HepG2 (cell line): ENCODE data around the gene TAF3. TPM values are rescaled to one million over a fixed set of nuclear protein-coding genes. Genes with fewer than 3 reads are reported as not detected.

Experiments
- GATAD2A ChIP-seq: IDR thresholded peaks from 2 replicates; pipeline ENCODE4 v1.6.1; 2016
- HOXD1 ChIP-seq: sonication (generic); formaldehyde crosslinking; IDR thresholded peaks from 2 replicates; pipeline ENCODE4 v1.5.0; 2020; ENCODE audit warnings: missing genetic modification reagents
- KLF15 ChIP-seq: sonication (generic); formaldehyde crosslinking; IDR thresholded peaks from 2 replicates; pipeline ENCODE4 v1.8.1; 2023; ENCODE audit warnings: borderline replicate concordance, mild to moderate bottlenecking, inconsistent platforms, missing genetic modification reagents, mixed read lengths
- MAFK ChIP-seq, 2 experiments: IDR thresholded peaks in 1 of 2; conservative IDR thresholded peaks in 1 of 2; 2 replicates each; pipeline ENCODE4 v1.6.1; 2011; ENCODE audit warnings: improper control_type of control experiment in 2 of 2, low read length in 2 of 2
- MLXIP ChIP-seq: sonication (generic); formaldehyde crosslinking; IDR thresholded peaks from 2 replicates; pipeline ENCODE4 v1.9.0; 2021; ENCODE audit warnings: missing genetic modification reagents, borderline replicate concordance
- NFE2 ChIP-seq: sonication (generic); formaldehyde crosslinking; IDR thresholded peaks from 2 replicates; pipeline ENCODE4 v1.4.0; 2020; ENCODE audit warnings: missing genetic modification reagents
- TARDBP ChIP-seq: sonication (generic); formaldehyde crosslinking; IDR thresholded peaks from 2 replicates; pipeline ENCODE4 v1.8.0; 2022; ENCODE audit warnings: mild to moderate bottlenecking, missing genetic modification reagents
- ZBTB20 ChIP-seq: sonication (generic); formaldehyde crosslinking; IDR thresholded peaks from 2 replicates; pipeline ENCODE4 v1.8.1; 2023; ENCODE audit warnings: missing genetic modification reagents, low read depth, mild to moderate bottlenecking, borderline replicate concordance
- ZMYM4 ChIP-seq: sonication (generic); formaldehyde crosslinking; IDR thresholded peaks from 2 replicates; pipeline ENCODE4 v1.8.1; 2023; ENCODE audit warnings: mild to moderate bottlenecking, missing genetic modification reagents
- ZNF652 ChIP-seq: IDR thresholded peaks from 2 replicates; pipeline ENCODE4 v1.6.1; 2016; ENCODE audit warnings: low read depth, borderline replicate concordance
- ZNF878 ChIP-seq: sonication (generic); formaldehyde crosslinking; IDR thresholded peaks from 2 replicates; pipeline ENCODE4 v1.8.1; 2023; ENCODE audit warnings: mild to moderate bottlenecking, missing genetic modification reagents, moderate library complexity
- polyA plus RNA-seq, 8 experiments: library from polyadenylated mRNA; depleted of rRNA in 3 of 8; stranded (reverse) in 7 of 8; unstranded in 1 of 8; fragments of >200 nt; fragmentation: Illumina TruSeq in 4 of 8; extraction: Trizol in 4 of 8; gene quantifications; 2 replicates each; pipeline versions ENCODE4 v1.2.1 to v1.2.3, GENCODE V29; 2011 to 2016; ENCODE audit warnings: low read depth in 4 of 8, missing spikeins in 1 of 8, mixed read lengths in 1 of 8; ENCODE audit not compliant: insufficient read depth in 1 of 8
- total RNA-seq, 5 experiments: library from RNA; depleted of rRNA; stranded (reverse); fragments of >200 nt; fragmentation: Illumina TruSeq; extraction: Trizol; gene quantifications; 2 replicates each; pipeline ENCODE4 v1.2.3, GENCODE V29; 2016; ENCODE audit warnings: low read depth in 1 of 5
- TF ChIP-seq, protein P1 (sequence below): sonication (generic); formaldehyde crosslinking; IDR thresholded peaks from 2 replicates; pipeline ENCODE4 v1.9.0; 2021; ENCODE audit warnings: mild to moderate bottlenecking, missing genetic modification reagents
- TF ChIP-seq, protein P2 (sequence below): sonication (generic); formaldehyde crosslinking; IDR thresholded peaks from 2 replicates; pipeline ENCODE4 v1.4.0; 2020; ENCODE audit warnings: missing genetic modification reagents, borderline replicate concordance

The TAF3 gene
- total and polyA plus RNA-seq, 2 of the 13 experiments (the other 11 are each of a cell fraction or from before 2014, with no cell fraction given) = 1.7 to 2.9 TPM

GRCh38 chr10:7932301-7933036 is 114.2 kb downstream of the TAF3 start (continued):
- TF ChIP-seq, protein P1, sequence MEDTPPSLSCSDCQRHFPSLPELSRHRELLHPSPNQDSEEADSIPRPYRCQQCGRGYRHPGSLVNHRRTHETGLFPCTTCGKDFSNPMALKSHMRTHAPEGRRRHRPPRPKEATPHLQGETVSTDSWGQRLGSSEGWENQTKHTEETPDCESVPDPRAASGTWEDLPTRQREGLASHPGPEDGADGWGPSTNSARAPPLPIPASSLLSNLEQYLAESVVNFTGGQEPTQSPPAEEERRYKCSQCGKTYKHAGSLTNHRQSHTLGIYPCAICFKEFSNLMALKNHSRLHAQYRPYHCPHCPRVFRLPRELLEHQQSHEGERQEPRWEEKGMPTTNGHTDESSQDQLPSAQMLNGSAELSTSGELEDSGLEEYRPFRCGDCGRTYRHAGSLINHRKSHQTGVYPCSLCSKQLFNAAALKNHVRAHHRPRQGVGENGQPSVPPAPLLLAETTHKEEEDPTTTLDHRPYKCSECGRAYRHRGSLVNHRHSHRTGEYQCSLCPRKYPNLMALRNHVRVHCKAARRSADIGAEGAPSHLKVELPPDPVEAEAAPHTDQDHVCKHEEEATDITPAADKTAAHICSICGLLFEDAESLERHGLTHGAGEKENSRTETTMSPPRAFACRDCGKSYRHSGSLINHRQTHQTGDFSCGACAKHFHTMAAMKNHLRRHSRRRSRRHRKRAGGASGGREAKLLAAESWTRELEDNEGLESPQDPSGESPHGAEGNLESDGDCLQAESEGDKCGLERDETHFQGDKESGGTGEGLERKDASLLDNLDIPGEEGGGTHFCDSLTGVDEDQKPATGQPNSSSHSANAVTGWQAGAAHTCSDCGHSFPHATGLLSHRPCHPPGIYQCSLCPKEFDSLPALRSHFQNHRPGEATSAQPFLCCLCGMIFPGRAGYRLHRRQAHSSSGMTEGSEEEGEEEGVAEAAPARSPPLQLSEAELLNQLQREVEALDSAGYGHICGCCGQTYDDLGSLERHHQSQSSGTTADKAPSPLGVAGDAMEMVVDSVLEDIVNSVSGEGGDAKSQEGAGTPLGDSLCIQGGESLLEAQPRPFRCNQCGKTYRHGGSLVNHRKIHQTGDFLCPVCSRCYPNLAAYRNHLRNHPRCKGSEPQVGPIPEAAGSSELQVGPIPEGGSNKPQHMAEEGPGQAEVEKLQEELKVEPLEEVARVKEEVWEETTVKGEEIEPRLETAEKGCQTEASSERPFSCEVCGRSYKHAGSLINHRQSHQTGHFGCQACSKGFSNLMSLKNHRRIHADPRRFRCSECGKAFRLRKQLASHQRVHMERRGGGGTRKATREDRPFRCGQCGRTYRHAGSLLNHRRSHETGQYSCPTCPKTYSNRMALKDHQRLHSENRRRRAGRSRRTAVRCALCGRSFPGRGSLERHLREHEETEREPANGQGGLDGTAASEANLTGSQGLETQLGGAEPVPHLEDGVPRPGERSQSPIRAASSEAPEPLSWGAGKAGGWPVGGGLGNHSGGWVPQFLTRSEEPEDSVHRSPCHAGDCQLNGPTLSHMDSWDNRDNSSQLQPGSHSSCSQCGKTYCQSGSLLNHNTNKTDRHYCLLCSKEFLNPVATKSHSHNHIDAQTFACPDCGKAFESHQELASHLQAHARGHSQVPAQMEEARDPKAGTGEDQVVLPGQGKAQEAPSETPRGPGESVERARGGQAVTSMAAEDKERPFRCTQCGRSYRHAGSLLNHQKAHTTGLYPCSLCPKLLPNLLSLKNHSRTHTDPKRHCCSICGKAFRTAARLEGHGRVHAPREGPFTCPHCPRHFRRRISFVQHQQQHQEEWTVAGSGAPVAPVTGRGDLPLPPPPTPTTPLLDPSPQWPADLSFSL (CRISPR knock-in tag) = 0 out of 2 replicates have a peak, but pooled peaks have one; percentile 64
- TF ChIP-seq MLXIP (CRISPR knock-in tag) = no peak
- peak; percentile 71; the same call in 1 of the 2 replicates for TF ChIP-seq ZNF878 (CRISPR knock-in tag)
- TF ChIP-seq ZNF652 = peak; percentile 48; the same call in 1 of the 2 replicates
- TF ChIP-seq KLF15 = no peak
- peak; percentile 83 for TF ChIP-seq ZMYM4 (CRISPR knock-in tag)
- TF ChIP-seq TARDBP (CRISPR knock-in tag) = peak; percentile 87
- TF ChIP-seq HOXD1 (CRISPR knock-in tag) = peak; percentile 17; the same call in 1 of the 2 replicates
- TF ChIP-seq, protein P2, sequence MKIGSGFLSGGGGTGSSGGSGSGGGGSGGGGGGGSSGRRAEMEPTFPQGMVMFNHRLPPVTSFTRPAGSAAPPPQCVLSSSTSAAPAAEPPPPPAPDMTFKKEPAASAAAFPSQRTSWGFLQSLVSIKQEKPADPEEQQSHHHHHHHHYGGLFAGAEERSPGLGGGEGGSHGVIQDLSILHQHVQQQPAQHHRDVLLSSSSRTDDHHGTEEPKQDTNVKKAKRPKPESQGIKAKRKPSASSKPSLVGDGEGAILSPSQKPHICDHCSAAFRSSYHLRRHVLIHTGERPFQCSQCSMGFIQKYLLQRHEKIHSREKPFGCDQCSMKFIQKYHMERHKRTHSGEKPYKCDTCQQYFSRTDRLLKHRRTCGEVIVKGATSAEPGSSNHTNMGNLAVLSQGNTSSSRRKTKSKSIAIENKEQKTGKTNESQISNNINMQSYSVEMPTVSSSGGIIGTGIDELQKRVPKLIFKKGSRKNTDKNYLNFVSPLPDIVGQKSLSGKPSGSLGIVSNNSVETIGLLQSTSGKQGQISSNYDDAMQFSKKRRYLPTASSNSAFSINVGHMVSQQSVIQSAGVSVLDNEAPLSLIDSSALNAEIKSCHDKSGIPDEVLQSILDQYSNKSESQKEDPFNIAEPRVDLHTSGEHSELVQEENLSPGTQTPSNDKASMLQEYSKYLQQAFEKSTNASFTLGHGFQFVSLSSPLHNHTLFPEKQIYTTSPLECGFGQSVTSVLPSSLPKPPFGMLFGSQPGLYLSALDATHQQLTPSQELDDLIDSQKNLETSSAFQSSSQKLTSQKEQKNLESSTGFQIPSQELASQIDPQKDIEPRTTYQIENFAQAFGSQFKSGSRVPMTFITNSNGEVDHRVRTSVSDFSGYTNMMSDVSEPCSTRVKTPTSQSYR (CRISPR knock-in tag) = peak; percentile 22; the same call in 1 of the 2 replicates
- peak; percentile 96 for TF ChIP-seq GATAD2A (CRISPR knock-in tag)
- no peak for TF ChIP-seq NFE2 (CRISPR knock-in tag)
- peak; percentile 64 to 79 for TF ChIP-seq MAFK (conservative IDR thresholded peaks at IDR 0.05 in 1 of 2, IDR thresholded peaks at IDR 0.05 in 1 of 2; ENCODE audit: low read length in 2 of 2)
- TF ChIP-seq ZBTB20 = 0 out of 2 replicates have a peak, but pooled peaks have one; percentile 75
